Osteoblast (primary cell): Measurements from ENCODE around the gene OR13A1. TPM values are rescaled to one million over a fixed set of nuclear protein-coding genes. Genes with fewer than 3 reads are reported as not detected.

Experiments used
- DNase-seq: peaks from one replicate; pipeline ENCODE4 v3.0.0; 2011; ENCODE audit warnings: low spot score, mixed read lengths; ENCODE audit not compliant: insufficient read length; ENCODE audit errors: missing footprints
- H2AFZ ChIP-seq: 2 replicates; pipeline ENCODE4 v1.6.0; 2011; ENCODE audit warnings: mild to moderate bottlenecking, low read length
- H3K27ac ChIP-seq: 2 replicates; pipeline ENCODE4 v1.5.1; 2011; ENCODE audit warnings: mild to moderate bottlenecking, low read depth, low read length, moderate library complexity
- H3K27me3 ChIP-seq: 2 replicates; pipeline ENCODE4 v1.6.0; 2012; ENCODE audit warnings: mild to moderate bottlenecking, control low read depth, inconsistent platforms, low read length, moderate library complexity; ENCODE audit not compliant: insufficient read depth
- H3K36me3 ChIP-seq: 2 replicates; pipeline ENCODE4 v1.5.1; 2011; ENCODE audit warnings: mild to moderate bottlenecking, low read length, control low read depth, moderate library complexity; ENCODE audit not compliant: insufficient read depth
- H3K4me1 ChIP-seq: 2 replicates; pipeline ENCODE4 v1.5.1; 2011; ENCODE audit warnings: mild to moderate bottlenecking, low read length, control low read depth, moderate library complexity; ENCODE audit not compliant: insufficient read depth
- H3K4me2 ChIP-seq: 2 replicates; pipeline ENCODE4 v1.6.0; 2011; ENCODE audit warnings: mild to moderate bottlenecking, low read length; ENCODE audit not compliant: insufficient read depth
- H3K4me3 ChIP-seq: fragments of 200-600 bp; sonication (generic); 3 replicates; pipeline ENCODE4 v1.5.1; 2012; ENCODE audit warnings: mild to moderate bottlenecking, low read length, inconsistent platforms; ENCODE audit not compliant: insufficient read depth
- H3K79me2 ChIP-seq: 2 replicates; pipeline ENCODE4 v1.6.0; 2012; ENCODE audit warnings: mild to moderate bottlenecking, low read length, control low read depth, inconsistent platforms; ENCODE audit not compliant: insufficient read depth
- H3K9me3 ChIP-seq: 2 replicates; pipeline ENCODE4 v1.5.1; 2011; ENCODE audit warnings: low read depth, low read length, control low read depth
- H4K20me1 ChIP-seq: 2 replicates; pipeline ENCODE4 v1.6.0; 2012; ENCODE audit warnings: mild to moderate bottlenecking, low read length, control low read depth; ENCODE audit not compliant: insufficient read depth
- total RNA-seq: library from RNA; depleted of rRNA; stranded (reverse); fragments of >200 nt; gene quantifications from 2 replicates; pipeline ENCODE4 v1.2.3, GENCODE V29; 2012
- TF ChIP-seq, protein P1 (sequence below): IDR thresholded peaks from 2 replicates; pipeline ENCODE4 v1.5.1; 2011; ENCODE audit warnings: mild to moderate bottlenecking, low read depth, low read length, moderate library complexity; ENCODE audit errors: extremely low read depth

Gene OR13A1
- total RNA-seq, 1 donor: under 0.01 TPM

DNA sequence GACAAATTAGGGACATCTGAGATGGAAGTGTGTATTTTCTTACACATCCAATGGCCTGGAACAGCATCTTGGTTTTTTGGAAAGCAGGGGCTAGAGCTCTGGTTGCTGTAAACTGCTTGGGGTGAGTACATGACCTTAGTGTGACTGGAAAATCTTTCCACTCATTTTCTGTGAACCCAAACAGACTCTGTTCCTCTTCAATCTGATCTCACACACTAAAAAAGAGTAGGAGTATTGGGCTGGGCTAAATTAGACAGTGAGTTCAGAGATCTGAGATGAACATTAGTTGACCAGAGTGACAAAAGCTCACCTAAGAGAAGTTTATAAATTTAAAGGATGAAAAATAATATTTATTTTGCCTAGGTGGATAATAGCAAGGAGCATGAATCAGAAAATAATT is 59.2 kb downstream of the OR13A1 start:
- H3K4me2 ChIP-seq: no peak overlapping the region
- H3K4me3 ChIP-seq: no peak overlapping the region
- TF ChIP-seq, protein P1, sequence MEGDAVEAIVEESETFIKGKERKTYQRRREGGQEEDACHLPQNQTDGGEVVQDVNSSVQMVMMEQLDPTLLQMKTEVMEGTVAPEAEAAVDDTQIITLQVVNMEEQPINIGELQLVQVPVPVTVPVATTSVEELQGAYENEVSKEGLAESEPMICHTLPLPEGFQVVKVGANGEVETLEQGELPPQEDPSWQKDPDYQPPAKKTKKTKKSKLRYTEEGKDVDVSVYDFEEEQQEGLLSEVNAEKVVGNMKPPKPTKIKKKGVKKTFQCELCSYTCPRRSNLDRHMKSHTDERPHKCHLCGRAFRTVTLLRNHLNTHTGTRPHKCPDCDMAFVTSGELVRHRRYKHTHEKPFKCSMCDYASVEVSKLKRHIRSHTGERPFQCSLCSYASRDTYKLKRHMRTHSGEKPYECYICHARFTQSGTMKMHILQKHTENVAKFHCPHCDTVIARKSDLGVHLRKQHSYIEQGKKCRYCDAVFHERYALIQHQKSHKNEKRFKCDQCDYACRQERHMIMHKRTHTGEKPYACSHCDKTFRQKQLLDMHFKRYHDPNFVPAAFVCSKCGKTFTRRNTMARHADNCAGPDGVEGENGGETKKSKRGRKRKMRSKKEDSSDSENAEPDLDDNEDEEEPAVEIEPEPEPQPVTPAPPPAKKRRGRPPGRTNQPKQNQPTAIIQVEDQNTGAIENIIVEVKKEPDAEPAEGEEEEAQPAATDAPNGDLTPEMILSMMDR: no peak
- no peaks in the 10 kb centered on the region for H3K9me3 ChIP-seq
- no peaks in the 10 kb centered on the region for H3K79me2 ChIP-seq
- no peak for DNase-seq
- no peaks in the 10 kb centered on the region for H3K36me3 ChIP-seq
- no peak overlapping the region for H3K27ac ChIP-seq
- no peak overlapping the region for H2AFZ ChIP-seq
- no peaks in the 10 kb centered on the region for H3K4me1 ChIP-seq
- H4K20me1 ChIP-seq: no peaks in the 10 kb centered on the region
- H3K27me3 ChIP-seq: no peaks in the 10 kb centered on the region

DNA sequence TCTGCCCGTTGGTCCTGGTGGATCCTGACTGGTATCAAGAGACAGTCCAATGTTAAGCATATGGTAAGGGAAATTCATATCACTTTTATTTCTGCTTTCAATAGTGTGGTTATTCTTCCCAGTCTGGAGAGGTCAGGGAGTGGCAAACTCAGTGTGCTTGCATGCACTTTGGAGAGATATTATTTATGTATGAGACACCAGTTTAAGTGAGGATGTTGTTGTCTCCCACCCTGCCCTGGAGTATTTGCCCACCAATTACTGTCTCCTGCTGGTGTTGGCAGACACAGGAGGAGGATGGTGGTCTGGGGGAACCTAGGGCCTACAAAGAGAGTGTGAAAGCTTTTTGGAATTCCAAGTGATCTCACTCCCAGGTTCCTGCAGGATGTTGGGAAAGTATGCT is 59.7 kb downstream of the OR13A1 start:
- no peaks in the 10 kb centered on the region for H3K4me1 ChIP-seq
- H3K36me3 ChIP-seq: no peaks in the 10 kb centered on the region
- no peak overlapping the region for H3K4me3 ChIP-seq
- H3K9me3 ChIP-seq: no peaks in the 10 kb centered on the region
- H4K20me1 ChIP-seq: no peaks in the 10 kb centered on the region
- no peak overlapping the region for H3K27ac ChIP-seq
- H2AFZ ChIP-seq: no peak overlapping the region
- no peaks in the 10 kb centered on the region for H3K79me2 ChIP-seq
- TF ChIP-seq, protein P1: no peak
- H3K4me2 ChIP-seq: no peak overlapping the region
- no peaks in the 10 kb centered on the region for H3K27me3 ChIP-seq
- DNase-seq: peak; percentile 59

- Histone ChIP-seq H3K36me3 (no peaks in the 10 kb centered on the region), H3K9me3 (no peaks in the 10 kb centered on the region), H4K20me1 (no peaks in the 10 kb centered on the region), H3K27me3 (no peaks in the 10 kb centered on the region), H3K4me3 (no peak overlapping the region), H3K27ac (no peak overlapping the region), H3K4me1 (no peaks in the 10 kb centered on the region), H3K4me2 (no peak overlapping the region), H3K79me2 (no peaks in the 10 kb centered on the region), H2AFZ (no peak overlapping the region)
- TF ChIP-seq, protein P1: no peak
- DNase-seq: peak; percentile 58
Measured at GRCh38 chr10:45254892-45255291, 60.5 kb downstream of the OR13A1 start.

DNA sequence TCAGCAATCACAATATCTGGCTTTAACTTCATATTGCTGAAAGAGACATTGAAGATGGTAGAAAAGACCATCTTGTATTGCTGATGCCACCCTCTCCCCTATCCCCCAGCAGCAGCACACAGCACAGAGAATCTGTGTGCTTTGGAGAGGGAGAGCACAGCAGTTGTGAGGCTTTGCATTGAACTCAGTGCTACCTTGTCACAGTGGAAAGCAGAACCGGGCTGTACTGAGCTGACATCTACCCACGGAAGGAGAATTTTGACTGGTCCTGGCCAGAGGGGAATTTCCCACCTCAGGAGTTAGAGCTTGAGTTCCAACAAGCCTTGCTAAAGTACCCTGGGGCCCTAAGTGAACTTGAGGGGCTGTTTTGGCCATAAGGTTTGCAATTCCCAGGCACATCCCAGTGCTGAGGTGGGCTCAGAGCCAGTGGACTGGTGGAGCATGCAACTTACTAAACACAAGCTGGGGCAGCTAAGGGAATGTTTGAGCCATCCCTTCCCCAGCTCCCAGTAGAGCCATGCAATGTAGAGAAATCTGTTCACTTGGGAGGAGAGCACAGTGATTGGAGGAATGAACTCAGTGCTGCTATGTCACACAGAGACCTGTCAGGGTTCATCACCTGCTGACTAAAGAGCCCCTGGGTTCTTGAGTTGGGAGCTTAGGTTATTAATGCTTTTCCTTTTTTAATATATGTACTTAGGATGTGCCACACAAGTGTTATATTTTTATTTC is 62.1 kb downstream of the OR13A1 start:
- Histone ChIP-seq H3K9me3 (no peaks in the 10 kb centered on the region), H3K4me1 (no peaks in the 10 kb centered on the region), H3K4me2 (no peak overlapping the region), H3K27me3 (no peaks in the 10 kb centered on the region), H3K79me2 (no peaks in the 10 kb centered on the region), H2AFZ (no peak overlapping the region), H3K36me3 (no peaks in the 10 kb centered on the region), H3K4me3 (no peak overlapping the region), H4K20me1 (no peaks in the 10 kb centered on the region), H3K27ac (no peak overlapping the region)
- DNase-seq: no peak
- TF ChIP-seq, protein P1: no peak

Other genes starting within 250 kb of the OR13A1 start
- gene ALOX5, start 58.6 kb upstream of the OR13A1 start, total RNA-seq: not detected in 2 replicates